Skin of body (tissue), 2 donors: ENCODE results near the gene ZNF277. TPM values are rescaled to one million over a fixed set of nuclear protein-coding genes. Genes with fewer than 3 reads are reported as not detected.
"Not testable (repeated sequence)": the region's sequence is repeated elsewhere in the genome, so short reads cannot be mapped to it uniquely, and the experiment has no call there.

Experiments used
- DNase-seq: peaks from one replicate; lab custom pipeline; 2025; lab: John Stamatoyannopoulos, UW
- total RNA-seq: library from RNA; depleted of rRNA; stranded (reverse); fragments of >200 nt; gene quantifications from one replicate; pipeline ENCODE4 v1.2.3, GENCODE V29; 2014

Gene ZNF277
- total RNA-seq, 1 donor from 2014 or later = 31.7 TPM

GRCh38 chr7:112288301-112288700 is 81.8 kb downstream of the ZNF277 start:
- DNase-seq = no peak

GRCh38 chr7:112290065-112290464 is 83.6 kb downstream of the ZNF277 start:
- no peak for DNase-seq

GRCh38 chr7:112292162-112292561 is 85.7 kb downstream of the ZNF277 start:
- DNase-seq = no peak

GRCh38 chr7:112293416-112293815 is 86.9 kb downstream of the ZNF277 start:
- no peak for DNase-seq

GRCh38 chr7:112296432-112296831 is 89.9 kb downstream of the ZNF277 start:
- DNase-seq = peak; percentile 2

- no peak for DNase-seq
These were observed 91.2 kb downstream of the ZNF277 start for GRCh38 chr7:112297681-112298080.

GRCh38 chr7:112298543-112299100 is 92.1 kb downstream of the ZNF277 start:
- DNase-seq = no peak

GRCh38 chr7:112300072-112300471 is 93.6 kb downstream of the ZNF277 start:
- no peak for DNase-seq

- no peak for DNase-seq
These were observed 94.4 kb downstream of the ZNF277 start for GRCh38 chr7:112300831-112301407.

GRCh38 chr7:112302566-112302965 is 96.1 kb downstream of the ZNF277 start:
- no peak for DNase-seq

- no peak for DNase-seq
These were observed 100.4 kb downstream of the ZNF277 start for GRCh38 chr7:112306903-112307302.

GRCh38 chr7:112307506-112307905 is 101.0 kb downstream of the ZNF277 start:
- no peak for DNase-seq

GRCh38 chr7:112308974-112309373 is 102.5 kb downstream of the ZNF277 start:
- no peak for DNase-seq

GRCh38 chr7:112316803-112317202 is 110.3 kb downstream of the ZNF277 start:
- not testable (repeated sequence) for DNase-seq

- no peak for DNase-seq
These were observed 115.6 kb downstream of the ZNF277 start for GRCh38 chr7:112322070-112322469.

GRCh38 chr7:112327566-112327965 is 121.1 kb downstream of the ZNF277 start:
- no peak for DNase-seq

- DNase-seq = no peak
These were observed 125.0 kb downstream of the ZNF277 start for GRCh38 chr7:112331492-112331891.

GRCh38 chr7:112334366-112334765 is 127.9 kb downstream of the ZNF277 start:
- DNase-seq = no peak

- DNase-seq = no peak
These were observed 129.8 kb downstream of the ZNF277 start for GRCh38 chr7:112336261-112336660.

GRCh38 chr7:112336936-112337576 is 130.6 kb downstream of the ZNF277 start:
- DNase-seq = no peak

- DNase-seq = no peak
These were observed 131.4 kb downstream of the ZNF277 start for GRCh38 chr7:112337892-112338291.

GRCh38 chr7:112338786-112339185 is 132.3 kb downstream of the ZNF277 start:
- DNase-seq = no peak

- DNase-seq = no peak
These were observed 135.0 kb downstream of the ZNF277 start for GRCh38 chr7:112341464-112341863.
